Frontal cortex (tissue), 1 donor: ENCODE data around the gene EDIL3. TPM values are rescaled to one million over a fixed set of nuclear protein-coding genes. Genes with fewer than 3 reads are reported as not detected.

Experiments
- small RNA-seq: library from RNA; depleted of rRNA; stranded (forward); fragments of <200 nt; gene quantifications from one replicate; pipeline ENCODE3, GENCODE V24; 2014
- total RNA-seq: library from RNA; depleted of rRNA; stranded (reverse); fragments of >200 nt; gene quantifications from one replicate; pipeline ENCODE4 v1.2.3, GENCODE V29; 2014

The EDIL3 gene
- total RNA-seq, 1 donor from 2014 or later = 59.1 TPM

Small RNAs within 50 kb of the gene (small RNA-seq; reads per million reads assigned to genes)
- not detected for gene RNU6-448P
